Thyroid gland (tissue), 4 donors: ENCODE data around the gene SLC9A5.

ENCODE experiments used
- POLR2A ChIP-seq, 2 donors: fragments of 450-650 bp; IDR thresholded peaks; one replicate each; pipeline ENCODE4 v1.6.1; 2017; ENCODE audit warnings: antibody characterized with exemption in 2 of 2, mild to moderate bottlenecking in 2 of 2, moderate library complexity in 1 of 2
- TF ChIP-seq, protein P1 (sequence below), 6 experiments: fragments of 200-600 bp in 3 of 6; fragments of 450-650 bp in 3 of 6; sonication (generic) in 3 of 6; IDR thresholded peaks; one replicate each; pipeline ENCODE4 v1.5.1; 2016 to 2019; ENCODE audit warnings: antibody characterized with exemption in 6 of 6, mild to moderate bottlenecking in 2 of 6, inconsistent platforms in 1 of 6, moderate library complexity in 1 of 6

DNA sequence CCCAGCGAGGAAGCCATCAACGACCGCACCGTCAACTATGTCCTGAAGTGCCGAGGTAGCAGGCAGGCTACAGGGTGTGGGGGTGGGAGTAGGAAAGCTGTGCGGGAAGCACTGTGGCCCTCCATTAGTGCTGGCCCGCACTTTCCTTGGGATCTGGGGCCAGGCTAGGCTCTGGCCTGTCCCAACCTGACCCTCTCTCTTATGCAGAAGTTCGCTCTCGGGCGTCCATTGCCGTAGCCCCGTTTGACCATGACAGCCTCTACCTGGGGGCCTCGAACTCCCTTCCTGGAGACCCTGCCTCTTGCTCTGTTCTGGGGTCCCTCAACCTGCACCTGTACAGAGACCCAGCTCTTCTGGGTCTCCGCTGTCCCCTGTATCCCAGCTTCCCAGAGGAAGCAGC, 39.2 kb downstream of the SLC9A5 start:
- TF ChIP-seq POLR2A (IDR thresholded peaks at IDR 0.05), result no peak
- TF ChIP-seq, protein P1, sequence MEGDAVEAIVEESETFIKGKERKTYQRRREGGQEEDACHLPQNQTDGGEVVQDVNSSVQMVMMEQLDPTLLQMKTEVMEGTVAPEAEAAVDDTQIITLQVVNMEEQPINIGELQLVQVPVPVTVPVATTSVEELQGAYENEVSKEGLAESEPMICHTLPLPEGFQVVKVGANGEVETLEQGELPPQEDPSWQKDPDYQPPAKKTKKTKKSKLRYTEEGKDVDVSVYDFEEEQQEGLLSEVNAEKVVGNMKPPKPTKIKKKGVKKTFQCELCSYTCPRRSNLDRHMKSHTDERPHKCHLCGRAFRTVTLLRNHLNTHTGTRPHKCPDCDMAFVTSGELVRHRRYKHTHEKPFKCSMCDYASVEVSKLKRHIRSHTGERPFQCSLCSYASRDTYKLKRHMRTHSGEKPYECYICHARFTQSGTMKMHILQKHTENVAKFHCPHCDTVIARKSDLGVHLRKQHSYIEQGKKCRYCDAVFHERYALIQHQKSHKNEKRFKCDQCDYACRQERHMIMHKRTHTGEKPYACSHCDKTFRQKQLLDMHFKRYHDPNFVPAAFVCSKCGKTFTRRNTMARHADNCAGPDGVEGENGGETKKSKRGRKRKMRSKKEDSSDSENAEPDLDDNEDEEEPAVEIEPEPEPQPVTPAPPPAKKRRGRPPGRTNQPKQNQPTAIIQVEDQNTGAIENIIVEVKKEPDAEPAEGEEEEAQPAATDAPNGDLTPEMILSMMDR (IDR thresholded peaks at IDR 0.05), result no peak
